CD4-positive, alpha-beta T cell treated with Interleukin-17A for 1 hour (primary cell): ENCODE results near the gene CFAP299.
"Not testable (repeated sequence)": the region's sequence is repeated elsewhere in the genome, so short reads cannot be mapped to it uniquely, and the experiment has no call there.

Experiments used
- DNase-seq: peaks from one replicate; pipeline ENCODE4 v3.0.0-alpha.2; 2020

Gene CFAP299

DNA sequence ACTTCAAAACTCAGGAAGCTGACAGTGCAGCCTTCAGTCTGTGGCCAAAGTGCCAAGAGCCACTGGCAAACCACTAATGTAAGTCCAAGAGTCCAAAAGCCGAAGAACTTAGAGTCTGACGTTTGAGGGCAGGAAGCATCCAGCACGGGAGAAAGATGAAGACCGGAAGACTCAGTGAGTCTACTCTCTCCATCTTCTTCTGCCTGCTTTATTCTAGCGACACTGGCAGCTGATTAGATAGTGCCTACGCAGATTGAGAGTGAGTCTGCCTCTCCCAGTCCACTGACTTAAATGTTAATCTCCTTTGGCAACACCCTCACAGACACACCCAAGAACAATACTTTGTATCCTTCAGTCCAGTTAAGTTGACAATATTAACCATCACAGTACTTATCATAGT lies 414.0 kb downstream of the CFAP299 start:
- DNase-seq: not testable (repeated sequence)

DNA sequence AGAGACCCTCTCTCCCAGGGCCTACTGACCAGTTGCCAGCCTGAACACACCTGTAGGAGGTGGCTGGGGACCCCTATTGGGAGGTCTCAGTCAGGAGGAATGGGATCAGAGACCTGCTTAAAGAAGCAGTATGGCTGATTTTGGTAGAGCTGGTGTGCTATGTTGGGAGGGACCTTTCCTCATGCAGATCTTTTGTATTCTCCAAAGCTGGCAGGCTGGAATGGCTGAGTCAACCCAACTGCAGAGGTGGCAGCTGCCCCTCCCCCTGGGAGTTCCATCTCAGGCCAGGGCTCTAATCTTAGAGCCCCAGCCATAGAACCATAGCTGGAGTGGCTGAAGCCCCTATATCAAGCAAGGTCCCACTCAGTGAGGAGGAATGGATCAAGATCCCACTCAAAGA lies 415.7 kb downstream of the CFAP299 start:
- DNase-seq: no peak

DNA sequence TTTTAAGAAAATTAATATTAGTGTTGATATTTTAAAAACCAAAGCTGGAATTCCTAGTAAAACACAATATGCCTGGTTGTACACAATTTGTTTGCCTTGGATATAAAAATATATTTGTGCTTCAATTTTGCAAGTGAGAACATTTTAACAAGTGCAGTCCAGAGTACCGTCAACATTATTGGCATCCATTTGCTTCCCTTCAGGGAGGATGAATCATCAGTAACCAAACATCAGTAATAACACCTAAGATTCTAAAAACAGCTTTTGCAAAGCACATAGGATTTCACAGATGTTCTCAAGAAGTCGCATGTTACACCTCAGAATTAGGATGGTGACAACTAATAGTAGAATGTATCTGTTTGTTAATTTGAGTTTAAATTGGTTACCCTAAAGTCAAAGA lies 432.4 kb downstream of the CFAP299 start:
- no peak for DNase-seq

DNA sequence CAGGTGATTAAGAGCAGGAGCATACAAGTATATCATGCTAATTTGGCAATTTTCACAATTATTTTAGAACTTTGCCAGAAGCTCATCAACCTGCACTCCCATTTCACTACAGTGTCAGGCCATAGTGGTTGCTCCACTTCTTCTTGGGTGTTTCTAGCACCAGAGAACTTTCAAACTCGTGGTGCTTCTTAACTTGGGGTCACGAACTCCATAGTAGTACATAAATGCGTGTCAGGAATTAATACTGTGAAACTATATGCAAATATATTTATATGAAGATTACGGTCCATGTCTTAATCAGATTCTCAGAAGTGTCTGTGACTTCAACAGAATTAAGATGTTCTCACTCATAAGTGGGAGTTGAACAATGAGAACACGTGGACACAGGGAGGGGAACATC lies 440.6 kb downstream of the CFAP299 start:
- no peak for DNase-seq

DNA sequence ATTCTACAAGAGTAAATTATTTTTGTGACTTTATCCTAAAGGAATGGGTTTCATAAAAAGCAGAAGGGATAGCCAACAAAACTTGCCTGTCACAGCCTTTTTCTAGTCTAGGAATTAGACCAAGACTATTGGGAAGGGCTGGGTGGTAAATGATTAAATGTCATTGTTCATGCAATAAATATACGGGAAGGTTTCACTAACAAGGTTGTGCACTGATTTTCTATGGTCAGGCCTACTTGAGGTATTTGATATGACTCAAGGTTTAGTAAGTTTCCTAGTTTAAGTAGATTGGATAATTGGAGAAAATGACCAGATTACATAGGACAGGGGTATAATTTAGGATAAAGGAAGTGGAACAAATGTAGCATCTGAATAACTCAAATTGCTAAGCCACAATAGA lies 445.9 kb downstream of the CFAP299 start:
- no peak for DNase-seq

DNA sequence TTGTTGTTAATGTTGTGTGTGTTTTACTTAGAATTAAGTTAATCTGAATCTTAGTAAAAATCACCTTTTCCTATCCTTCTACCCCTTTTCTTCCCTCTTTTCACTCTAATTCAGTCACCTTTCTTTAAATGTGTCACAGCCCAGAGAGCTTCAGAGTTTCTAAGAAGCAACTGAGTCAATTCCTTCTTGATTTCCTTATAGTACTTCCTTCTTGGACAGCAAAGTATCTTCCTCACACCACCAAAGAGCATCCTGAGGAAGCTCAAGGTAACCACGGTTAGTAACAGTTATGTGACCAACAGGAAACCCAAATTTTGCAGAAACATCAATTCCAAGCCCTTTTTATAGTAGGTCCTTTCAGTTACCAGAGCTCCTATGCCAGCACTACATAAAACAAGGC lies 451.8 kb downstream of the CFAP299 start:
- no peak for DNase-seq

- no peak for DNase-seq
These were observed 453.3 kb downstream of the CFAP299 start for GRCh38 chr4:80788798-80789197.

GRCh38 chr4:80790152-80790551 lies 454.6 kb downstream of the CFAP299 start:
- no peak for DNase-seq

GRCh38 chr4:80793660-80794059 lies 458.1 kb downstream of the CFAP299 start:
- not testable (repeated sequence) for DNase-seq

DNA sequence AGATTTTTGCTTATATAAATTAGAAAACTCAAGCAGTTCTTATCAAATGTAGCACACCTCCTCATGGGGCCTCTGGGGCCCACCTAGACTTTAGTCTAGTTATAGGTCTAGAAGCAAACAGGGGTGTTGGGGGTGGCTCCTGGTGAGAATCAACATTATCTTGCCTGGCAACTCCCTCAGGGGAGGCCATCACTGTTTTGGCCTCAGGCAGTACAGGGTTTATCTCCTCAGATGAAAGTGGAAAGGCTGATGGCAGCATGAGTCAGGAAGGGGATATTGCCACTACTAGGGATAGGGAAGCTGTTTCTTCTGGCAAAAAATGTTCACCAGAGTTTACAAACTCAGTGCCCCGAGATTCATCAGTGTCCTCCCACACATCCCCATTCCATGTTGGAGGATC lies 462.6 kb downstream of the CFAP299 start:
- DNase-seq: no peak

DNA sequence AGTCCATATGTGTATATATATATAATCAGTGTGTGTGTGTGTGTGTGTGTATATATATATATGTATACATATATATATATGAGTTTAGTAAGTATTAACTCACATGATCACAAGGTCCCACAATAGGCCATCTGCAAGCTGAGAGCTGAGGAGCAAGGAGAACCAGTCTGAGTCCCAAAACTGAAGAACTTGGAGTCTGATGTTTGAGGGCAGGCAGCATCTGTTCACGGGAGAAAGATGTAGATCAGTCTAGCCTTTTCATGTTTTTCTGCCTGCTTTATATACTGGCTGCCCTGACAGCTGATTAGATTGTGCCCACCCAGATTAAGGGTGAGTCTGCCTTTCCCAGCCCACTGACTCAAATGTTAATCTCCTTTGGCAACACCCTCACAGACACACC lies 465.2 kb downstream of the CFAP299 start:
- not testable (repeated sequence) for DNase-seq

DNA sequence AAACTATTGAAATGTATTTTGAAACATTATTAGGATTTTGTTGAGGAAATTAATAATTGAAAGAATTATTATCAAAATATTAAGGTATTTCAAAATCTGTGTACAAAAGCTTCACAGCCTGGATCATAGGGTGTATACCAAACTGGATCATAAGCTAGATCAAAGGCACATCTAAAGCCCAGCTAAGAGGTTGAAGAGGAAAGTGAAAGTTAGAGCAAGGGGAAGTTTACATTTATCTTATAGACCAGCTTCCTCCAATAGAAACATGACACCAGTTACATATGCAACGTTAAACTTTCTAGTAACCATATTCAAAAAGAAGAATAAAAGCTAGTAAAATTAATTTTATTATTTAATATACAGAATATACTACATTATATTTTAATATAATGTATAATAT lies 467.8 kb downstream of the CFAP299 start:
- DNase-seq: no peak

GRCh38 chr4:80806472-80806871 lies 470.9 kb downstream of the CFAP299 start:
- DNase-seq: no peak

GRCh38 chr4:80809039-80809729 lies 473.7 kb downstream of the CFAP299 start:
- no peak for DNase-seq

- DNase-seq: no peak
These were observed 475.9 kb downstream of the CFAP299 start for GRCh38 chr4:80811406-80811805.

DNA sequence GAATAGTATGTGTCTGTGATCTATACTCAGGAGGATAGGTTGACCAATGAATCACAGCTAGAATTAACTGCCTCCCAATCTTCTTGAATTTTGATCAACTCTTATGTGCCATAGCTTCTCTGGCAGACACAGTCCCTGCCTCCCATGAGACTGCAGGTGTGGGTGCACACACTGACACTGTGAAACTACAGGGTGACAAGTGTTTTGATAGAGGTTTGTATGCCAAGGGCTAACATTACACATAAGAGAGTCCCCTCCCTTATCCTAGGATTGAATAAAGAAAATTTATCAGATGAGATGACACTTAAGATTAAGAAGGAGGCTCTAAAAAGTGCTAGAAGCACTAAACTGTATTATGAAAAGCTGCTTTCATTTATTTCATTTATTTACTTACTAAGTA lies 476.6 kb downstream of the CFAP299 start:
- no peak for DNase-seq

- no peak for DNase-seq
These were observed 478.7 kb downstream of the CFAP299 start for GRCh38 chr4:80814266-80814665.

GRCh38 chr4:80831383-80832361 lies 496.1 kb downstream of the CFAP299 start:
- DNase-seq: no peak

GRCh38 chr4:80839281-80839680 lies 503.8 kb downstream of the CFAP299 start:
- no peak for DNase-seq

DNA sequence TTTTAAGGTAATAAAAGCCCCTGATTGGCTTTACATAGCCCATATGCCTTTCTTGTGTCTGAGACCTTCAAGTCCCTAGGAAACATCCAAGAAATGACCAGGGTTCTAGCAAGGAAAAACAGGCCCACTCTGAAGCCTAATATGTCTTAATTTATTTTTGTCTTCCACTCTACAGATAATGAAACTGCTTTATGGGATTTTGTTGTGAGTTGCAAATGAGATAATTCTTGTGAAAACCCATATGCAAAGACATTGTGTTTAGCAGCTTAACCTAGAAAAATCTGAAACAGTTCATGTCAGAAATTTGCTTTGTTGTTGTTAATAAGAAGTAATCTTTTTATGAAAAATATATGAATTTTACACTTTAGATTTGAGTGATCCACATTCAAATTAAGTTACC lies 504.3 kb downstream of the CFAP299 start:
- DNase-seq: no peak

GRCh38 chr4:80840396-80840795 lies 504.9 kb downstream of the CFAP299 start:
- DNase-seq: no peak

DNA sequence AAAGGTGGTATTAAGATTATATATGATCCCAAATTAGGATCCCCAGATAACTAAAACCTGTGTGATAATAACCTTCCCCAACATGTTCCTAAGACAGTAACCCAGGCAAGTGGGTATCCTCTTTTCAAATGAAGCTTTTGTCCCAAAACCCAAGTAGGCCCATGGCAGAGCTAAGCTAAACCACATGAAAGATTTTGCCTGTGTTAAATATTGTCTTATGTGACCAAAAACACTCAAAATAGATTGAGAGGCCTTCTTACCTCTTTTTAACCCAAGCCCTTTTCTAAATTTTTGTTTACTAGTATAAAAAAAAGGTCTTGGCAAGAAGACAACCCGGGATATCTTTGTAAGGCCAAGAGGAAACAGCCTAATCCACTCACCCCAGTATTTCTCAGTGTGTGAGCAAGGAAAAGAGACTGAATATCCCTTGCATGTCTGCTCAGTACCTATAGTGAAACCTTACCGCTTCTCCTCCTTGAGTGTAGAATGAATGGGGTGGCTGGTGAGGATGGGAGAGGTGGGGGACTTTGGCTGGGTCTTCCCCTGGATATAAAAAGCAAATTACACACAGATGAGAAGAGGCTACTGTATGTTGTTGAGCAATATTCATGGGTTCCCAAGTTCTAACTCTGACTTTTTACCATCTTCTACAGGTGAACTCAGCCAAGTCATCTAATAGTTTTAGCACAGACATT lies 506.2 kb downstream of the CFAP299 start:
- no peak for DNase-seq

- no peak for DNase-seq
These were observed 510.7 kb downstream of the CFAP299 start for GRCh38 chr4:80846210-80846609.

DNA sequence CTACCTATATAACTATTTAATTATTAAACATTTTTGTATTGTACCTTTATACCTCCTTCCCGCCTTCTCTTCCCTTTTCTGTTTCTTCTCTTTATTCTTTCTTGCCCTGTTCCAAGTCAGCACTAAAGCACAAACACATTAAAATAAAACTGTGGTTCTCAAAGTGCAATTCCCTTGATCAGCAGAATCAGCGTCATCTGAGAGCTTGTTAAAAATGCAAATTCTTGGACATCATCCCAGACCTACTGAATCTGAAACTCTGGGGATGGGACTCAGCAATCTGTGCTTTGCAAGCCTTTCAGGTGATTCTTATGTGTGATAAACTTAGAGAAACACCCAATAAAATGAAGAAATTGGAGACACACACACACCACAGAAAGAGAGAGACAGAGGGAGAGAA lies 516.5 kb downstream of the CFAP299 start:
- no peak for DNase-seq
